GM21825 (cell line): ENCODE measurements around the gene KCMF1.
A peak's percentile ranks its signal among the peaks of the same experiment; 100 is the strongest.
"Not testable (repeated sequence)": the region's sequence is repeated elsewhere in the genome, so short reads cannot be mapped to it uniquely, and the experiment has no call there.

Source experiments
- ATAC-seq: cut with Tn5 transposase; IDR thresholded peaks from one replicate; pipeline ENCODE4 v1.9.1; 2021; ENCODE audit warnings: mild to moderate bottlenecking, moderate library complexity; ENCODE audit not compliant: unreplicated experiment

The KCMF1 gene

GRCh38 chr2:84970868-84971509 lies at the start of gene KCMF1:
KCMF1 (plus strand) TSS chr2:84971161; CDS start chr2:84971452, 291 bp downstream.
- ATAC-seq: peak; percentile 48

DNA sequence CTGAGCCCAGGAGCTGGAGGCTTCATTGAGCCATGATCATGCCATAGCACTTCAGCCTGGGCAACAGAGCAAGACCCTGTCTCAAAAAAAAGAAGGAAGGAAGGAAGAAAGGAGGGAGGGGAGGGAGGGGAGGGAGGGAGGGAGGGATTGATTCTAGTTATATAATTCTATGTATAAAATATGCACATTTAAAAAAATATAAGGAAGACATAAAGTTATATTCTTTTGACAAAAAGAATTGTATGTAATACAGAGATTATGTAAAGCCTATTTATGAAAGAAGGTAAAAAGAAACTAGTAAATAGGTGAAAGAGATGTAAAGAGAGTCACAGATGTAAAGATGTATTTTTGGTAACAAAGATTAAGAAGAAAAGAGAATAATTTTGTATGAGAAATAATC lies 48.0 kb upstream of the KCMF1 start:
- no peak for ATAC-seq

- no peak for ATAC-seq
These were observed 46.5 kb upstream of the KCMF1 start for GRCh38 chr2:84924173-84925106.

DNA sequence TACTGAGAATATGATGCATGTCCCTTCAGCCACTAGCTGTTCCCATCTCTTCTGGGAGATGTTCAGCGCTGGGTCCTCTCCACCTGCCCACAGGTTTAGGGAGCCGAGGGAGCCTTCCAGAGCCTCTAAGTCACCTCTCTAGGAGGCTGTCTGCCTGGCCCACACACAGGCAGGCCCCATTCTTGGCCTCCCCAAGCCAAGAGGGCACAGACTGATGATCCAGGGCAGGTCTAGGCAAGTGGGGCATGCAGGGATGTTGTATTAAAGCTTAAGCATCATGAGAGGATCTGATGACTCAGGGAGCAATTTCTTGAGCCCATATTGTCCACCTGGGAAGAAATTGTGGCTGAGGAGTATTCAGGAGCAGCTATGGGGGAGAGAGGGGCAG lies 45.6 kb upstream of the KCMF1 start:
- ATAC-seq: peak; percentile 1

DNA sequence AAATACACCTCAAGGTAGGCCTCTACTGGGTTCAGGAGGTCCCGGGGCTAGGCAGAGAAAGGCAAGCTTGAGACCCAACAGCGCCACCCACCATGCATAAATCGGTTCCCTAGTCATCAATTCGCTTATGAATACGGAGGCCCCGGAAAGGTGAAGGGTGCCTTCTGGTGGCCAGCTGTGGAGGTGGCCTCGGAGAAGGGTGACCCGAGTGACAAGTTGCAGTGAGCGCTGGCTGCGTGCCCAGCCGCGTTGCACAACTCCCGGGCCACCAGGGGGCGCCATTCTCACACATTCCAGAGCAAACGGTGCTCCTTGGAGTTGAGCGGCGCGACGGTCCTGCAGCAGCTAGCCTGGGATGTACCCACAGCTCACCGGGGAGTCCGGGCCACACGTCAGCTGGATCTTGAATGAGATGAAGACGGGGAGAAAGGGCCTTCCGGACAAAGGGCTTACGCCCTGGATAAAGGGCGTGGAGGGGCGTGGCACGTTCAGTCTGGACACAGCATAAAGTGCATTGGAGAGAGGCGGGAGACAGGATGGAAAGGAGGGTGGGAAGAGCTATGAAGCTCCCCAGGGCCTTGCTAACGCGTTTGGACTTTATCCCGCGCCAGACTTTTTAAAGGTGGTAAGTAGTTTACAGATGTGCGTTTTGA lies 45.1 kb upstream of the KCMF1 start:
- ATAC-seq: peak; percentile 75

- ATAC-seq: no peak
These were observed 43.7 kb upstream of the KCMF1 start for GRCh38 chr2:84927275-84927627.

DNA sequence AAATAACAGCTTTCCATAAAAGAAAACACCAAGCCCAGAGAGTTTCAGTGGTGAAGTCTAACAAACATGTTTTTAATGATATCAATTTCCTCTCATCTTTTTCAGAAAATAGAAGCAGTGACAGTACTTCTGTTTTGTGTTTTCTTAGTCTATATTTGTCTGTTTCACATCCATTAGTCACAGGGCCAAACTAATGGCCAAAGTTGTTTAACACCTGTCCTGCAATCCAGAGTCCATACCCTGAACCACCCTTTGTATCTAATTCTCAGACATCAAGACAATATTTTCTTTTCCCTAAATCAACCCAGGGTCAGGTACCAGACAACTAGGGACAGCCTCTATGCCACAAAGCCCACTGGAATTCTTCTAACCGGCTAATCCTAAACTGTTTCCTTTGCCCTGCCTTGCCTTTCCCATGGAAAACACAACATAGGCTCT lies 39.6 kb upstream of the KCMF1 start:
- ATAC-seq: peak; percentile 26

DNA sequence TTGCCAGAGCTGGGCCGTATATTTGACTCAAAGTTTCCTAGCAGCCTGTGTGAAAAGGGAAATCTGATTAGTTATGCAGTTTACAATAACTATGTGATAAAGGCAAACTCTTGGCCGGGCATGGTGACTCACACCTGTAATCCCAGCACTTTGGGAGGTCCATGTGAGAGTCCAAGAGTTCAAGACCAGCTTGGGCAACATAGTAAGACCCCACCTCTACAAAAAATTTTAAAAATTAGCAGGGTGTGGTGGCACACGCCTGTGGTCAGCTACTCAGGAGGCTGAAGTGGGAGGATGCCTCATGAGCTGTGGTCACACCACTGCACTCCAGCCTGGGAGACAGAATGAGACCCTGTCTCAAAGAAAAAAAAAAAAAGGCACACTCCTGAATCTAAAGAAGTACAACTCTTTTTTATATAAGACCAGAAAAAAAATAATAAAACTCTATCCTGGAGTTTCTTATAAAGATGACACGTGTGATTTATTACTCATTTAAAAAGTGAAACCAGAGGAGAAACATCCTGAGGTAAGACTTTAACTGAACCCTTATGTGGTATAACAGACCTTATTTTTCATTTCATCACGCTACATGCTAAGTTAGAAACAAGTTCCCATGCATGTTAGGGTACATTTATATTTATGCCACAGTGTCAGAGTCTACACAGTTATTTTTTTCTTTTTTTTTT lies 32.6 kb upstream of the KCMF1 start:
- peak; percentile 30 for ATAC-seq

GRCh38 chr2:84939426-84940087 lies 31.4 kb upstream of the KCMF1 start:
- ATAC-seq: peak; percentile 78

DNA sequence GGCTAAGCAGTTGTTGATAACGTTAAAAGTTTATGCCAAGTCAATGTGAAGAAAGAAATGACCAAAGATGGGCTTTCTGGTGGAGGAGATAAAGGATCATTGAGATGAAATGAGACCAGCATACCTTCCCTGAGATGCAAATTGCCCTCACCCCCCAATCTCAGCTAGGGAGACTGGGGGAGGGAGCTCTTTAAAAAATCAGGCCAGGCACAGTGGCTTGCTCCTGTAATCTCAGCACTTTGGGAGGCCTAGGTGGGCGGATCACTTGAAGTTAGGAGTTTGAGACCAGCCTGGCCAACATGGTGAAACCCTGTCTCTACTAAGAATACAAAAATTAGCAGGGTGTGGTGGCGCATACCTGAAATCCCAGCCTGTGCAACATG lies 30.9 kb upstream of the KCMF1 start:
- ATAC-seq: no peak

GRCh38 chr2:84940831-84941412 lies 30.0 kb upstream of the KCMF1 start:
- no peak for ATAC-seq

- no peak for ATAC-seq
These were observed 28.8 kb upstream of the KCMF1 start for GRCh38 chr2:84942166-84942565.

DNA sequence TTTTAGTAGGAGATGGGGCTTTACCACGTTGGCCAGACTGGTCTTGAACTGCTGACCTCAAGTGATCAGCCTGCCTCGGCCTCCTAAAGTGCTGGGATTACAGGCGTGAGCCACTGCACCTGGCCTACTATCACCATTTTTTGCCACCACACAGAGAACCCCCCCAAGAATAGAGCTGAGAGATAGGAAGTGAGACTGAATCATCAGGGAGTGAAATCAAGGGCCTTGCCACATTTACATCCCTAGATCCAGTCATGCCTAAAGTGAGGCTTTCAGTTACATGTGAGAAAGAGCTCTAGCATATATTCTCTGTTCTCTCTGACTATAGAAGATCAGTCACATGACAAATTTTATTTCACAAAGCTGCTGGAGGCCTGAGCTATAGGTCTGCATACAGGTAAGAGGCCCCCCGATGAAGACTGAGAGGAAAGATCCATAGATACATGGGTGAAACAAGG lies 28.0 kb upstream of the KCMF1 start:
- peak; percentile 34 for ATAC-seq

- ATAC-seq: no peak
These were observed 26.6 kb upstream of the KCMF1 start for GRCh38 chr2:84944295-84944909.

DNA sequence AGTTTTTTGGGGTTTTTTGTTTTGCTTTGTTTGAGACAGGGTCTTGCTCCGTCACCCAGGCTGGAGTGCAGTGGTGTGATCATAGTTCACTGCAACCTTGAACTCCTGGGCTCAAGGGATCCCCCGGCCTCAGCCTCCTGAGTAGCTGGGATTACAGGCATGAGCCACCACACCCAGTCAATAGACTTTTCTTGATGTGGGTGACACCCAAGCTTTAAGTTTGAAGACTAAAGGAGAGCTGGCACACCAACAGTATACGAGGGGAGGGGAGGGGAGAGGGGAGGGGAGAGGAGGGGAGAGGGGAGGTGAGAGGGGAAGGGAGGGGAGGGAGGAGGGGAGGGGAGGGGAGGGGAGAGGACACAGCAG lies 25.1 kb upstream of the KCMF1 start:
- not testable (repeated sequence) for ATAC-seq

DNA sequence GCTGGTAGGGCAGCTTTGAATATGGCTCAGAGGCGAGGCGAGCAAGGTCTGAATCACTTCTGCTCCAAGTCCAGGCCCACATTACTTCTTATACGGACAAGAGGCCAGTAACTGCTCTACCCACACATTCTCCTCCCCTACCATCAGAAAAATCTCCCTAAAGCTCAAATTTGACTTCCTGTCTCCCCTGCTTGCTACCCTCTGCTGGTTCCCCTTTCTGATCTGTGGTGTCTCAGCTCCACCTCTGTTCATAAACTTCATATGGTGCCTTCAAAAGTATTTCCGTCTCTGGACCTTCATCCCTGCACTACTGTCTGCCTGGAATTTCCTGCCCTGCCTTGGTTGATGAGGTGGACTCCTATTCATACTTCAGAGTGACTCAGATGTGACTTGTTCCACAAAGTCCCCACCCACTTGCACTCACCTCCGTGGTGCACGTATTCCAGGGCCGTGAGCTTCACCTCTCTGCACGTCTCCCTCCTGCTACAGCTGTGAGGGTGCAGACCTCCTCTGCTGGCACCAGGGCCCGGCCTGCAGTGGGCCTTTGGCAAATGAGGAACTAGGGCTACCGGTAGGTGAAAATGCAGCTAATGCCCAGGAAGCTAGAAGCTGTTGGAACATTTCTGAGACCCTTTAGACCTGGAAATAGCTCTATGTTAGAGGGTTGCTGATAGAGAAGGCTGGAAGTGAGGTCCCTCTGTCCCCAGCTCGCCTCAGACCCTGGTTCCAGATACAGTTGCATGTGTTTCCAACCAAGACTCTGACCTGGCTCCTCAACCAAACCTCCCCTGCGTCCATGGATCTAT lies 24.6 kb upstream of the KCMF1 start:
- ATAC-seq: peak; percentile 67

DNA sequence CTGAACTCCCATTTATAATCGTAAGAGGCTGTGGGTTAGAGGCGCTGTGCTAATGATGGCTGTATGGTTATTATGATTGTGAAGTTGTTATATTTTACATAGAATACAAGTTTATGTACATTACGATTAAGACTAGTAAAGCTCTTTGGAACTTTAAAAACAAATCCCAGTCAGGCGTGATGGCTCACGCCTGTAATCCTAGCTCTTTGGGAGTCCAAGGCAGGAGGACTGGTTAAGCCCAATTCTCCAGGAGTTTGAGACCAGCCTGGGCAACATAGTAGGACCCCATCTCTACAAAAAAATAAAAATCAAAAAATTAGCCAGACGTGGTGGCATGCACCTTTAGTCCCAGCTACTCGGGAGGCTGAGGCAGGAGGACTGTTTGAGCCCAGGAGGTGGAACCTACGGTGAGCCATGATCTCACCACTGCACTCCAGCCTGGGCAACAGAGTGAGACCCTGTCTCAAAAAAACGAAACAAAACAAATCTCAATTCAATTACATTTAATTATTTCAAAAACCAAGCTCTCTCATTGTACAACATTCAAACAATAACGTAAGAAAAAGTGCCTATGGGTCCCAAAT lies 23.9 kb upstream of the KCMF1 start:
- no peak for ATAC-seq

DNA sequence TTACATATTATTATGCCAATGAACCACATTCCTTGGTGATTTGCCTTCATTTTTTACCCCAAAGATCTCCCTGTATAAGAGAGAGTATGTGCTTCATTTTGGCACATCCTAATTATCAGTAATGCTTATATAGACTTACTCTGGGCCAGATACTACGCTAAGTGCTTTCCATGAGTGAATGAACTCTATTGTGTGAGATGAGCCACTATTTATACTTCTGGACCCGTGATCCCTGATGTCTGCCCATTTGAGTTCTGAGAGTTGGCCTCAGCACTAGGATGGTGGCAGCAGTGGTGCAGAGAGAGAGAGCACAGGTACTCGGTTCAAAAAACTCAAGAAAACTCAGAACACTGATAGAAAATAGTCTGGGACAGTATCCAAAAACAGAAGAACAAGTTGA lies 17.4 kb upstream of the KCMF1 start:
- no peak for ATAC-seq

DNA sequence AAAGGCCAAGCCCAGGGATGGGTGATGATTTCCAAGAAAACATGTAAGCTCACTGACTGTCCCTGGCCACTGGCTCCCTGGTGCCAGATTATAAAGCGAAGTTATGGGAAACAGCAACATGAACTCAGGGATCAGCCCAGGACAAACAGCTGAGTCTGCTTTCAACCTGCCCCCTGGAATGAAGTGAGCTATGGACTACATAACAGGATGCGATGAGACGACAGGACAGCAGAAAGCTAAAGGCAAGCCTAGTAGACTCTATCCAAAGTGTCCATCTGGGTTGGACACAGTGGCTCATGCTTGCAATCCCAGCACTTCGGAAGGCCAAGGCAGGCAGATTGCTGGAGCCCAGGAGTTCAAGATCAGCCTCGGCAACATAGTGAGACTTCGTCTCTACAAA lies 16.6 kb upstream of the KCMF1 start:
- ATAC-seq: no peak
